Endodermal cell (in vitro differentiated cells): ENCODE results near the gene PSTPIP1. TPM values are rescaled to one million over a fixed set of nuclear protein-coding genes. Genes with fewer than 3 reads are reported as not detected.

Experiments used
- DNase-seq: peaks from one replicate; pipeline ENCODE4 v3.0.0-alpha.2; 2017
- H3K27ac ChIP-seq: 2 replicates; pipeline ENCODE4 v1.5.1; 2013; ENCODE audit warnings: mild to moderate bottlenecking, low read depth, low read length, moderate library complexity
- H3K27me3 ChIP-seq: 2 replicates; pipeline ENCODE4 v1.6.1; 2013; ENCODE audit warnings: mild to moderate bottlenecking, low read length, moderate library complexity; ENCODE audit not compliant: insufficient read depth, control insufficient read depth, poor library complexity, severe bottlenecking
- H3K36me3 ChIP-seq: 2 replicates; pipeline ENCODE4 v1.7.0; 2013; ENCODE audit warnings: mild to moderate bottlenecking, low read length, moderate library complexity; ENCODE audit not compliant: control insufficient read depth, insufficient read depth
- H3K4me1 ChIP-seq: one replicate; pipeline ENCODE4 v1.7.0; 2013; ENCODE audit warnings: low read length; ENCODE audit not compliant: control insufficient read depth, insufficient read depth
- H3K4me3 ChIP-seq: 2 replicates; pipeline ENCODE4 v1.5.1; 2013; ENCODE audit warnings: mild to moderate bottlenecking, low read length, moderate library complexity
- H3K9ac ChIP-seq: 2 replicates; pipeline ENCODE4 v1.6.1; 2013; ENCODE audit warnings: mild to moderate bottlenecking, low read length, moderate library complexity; ENCODE audit not compliant: poor library complexity, severe bottlenecking; ENCODE audit errors: extremely low read depth
- H3K9me3 ChIP-seq: 2 replicates; pipeline ENCODE4 v1.6.1; 2013; ENCODE audit warnings: mild to moderate bottlenecking, low read length, moderate library complexity; ENCODE audit not compliant: control insufficient read depth
- H3K27ac Mint-ChIP-seq: 2 replicates; pipeline ENCODE4 v1.8.0; 2020; ENCODE audit warnings: mixed read lengths
- H3K27me3 Mint-ChIP-seq: 2 replicates; pipeline ENCODE4 v1.8.0; 2021; ENCODE audit warnings: mild to moderate bottlenecking, mixed read lengths; ENCODE audit not compliant: insufficient read depth
- H3K36me3 Mint-ChIP-seq: 2 replicates; pipeline ENCODE4 v1.8.0; 2020; ENCODE audit warnings: low read depth, mixed read lengths
- H3K4me1 Mint-ChIP-seq: 2 replicates; pipeline ENCODE4 v1.8.0; 2020; ENCODE audit warnings: mixed read lengths
- H3K4me3 Mint-ChIP-seq: 2 replicates; pipeline ENCODE4 v1.8.0; 2020; ENCODE audit warnings: mild to moderate bottlenecking, moderate library complexity, mixed read lengths
- H3K9me3 Mint-ChIP-seq: 2 replicates; pipeline ENCODE4 v1.8.0; 2020; ENCODE audit warnings: mild to moderate bottlenecking, mixed read lengths
- WGBS, 2 experiments: methylation state at CpG; one replicate each; pipeline versions ENCODE4 v1.1.5 to v1.1.7; 2013; ENCODE audit warnings: missing lambda C conversion rate in 2 of 2, mixed read lengths in 1 of 2; ENCODE audit not compliant: insufficient coverage in 1 of 2, insufficient read length in 1 of 2; 5-methylcytosine and 5-hydroxymethylcytosine counted together
- total RNA-seq, 2 donors: library from RNA; stranded (reverse); fragmentation: NEBNext Ultra II Directional in 1 of 2; extraction: Animal tissue kit (Norgen Biotek cat#: 25700) in 1 of 2; gene quantifications; 2 replicates in 1 of 2; 3 replicates in 1 of 2; pipeline ENCODE4 v1.2.1, GENCODE V29; 2021
- TF ChIP-seq, protein P1 (sequence below): fragments of 200-600 bp; sonication (generic); conservative IDR thresholded peaks from 2 replicates; pipeline ENCODE4 v1.5.0; 2021; ENCODE audit warnings: antibody characterized with exemption, mild to moderate bottlenecking

The PSTPIP1 gene
- total RNA-seq, 2 donors from 2014 or later = 0.29 to 1.5 TPM

GRCh38 chr15:77010312-77010686, 15.4 kb downstream of the PSTPIP1 start:
- TF ChIP-seq, protein P1, sequence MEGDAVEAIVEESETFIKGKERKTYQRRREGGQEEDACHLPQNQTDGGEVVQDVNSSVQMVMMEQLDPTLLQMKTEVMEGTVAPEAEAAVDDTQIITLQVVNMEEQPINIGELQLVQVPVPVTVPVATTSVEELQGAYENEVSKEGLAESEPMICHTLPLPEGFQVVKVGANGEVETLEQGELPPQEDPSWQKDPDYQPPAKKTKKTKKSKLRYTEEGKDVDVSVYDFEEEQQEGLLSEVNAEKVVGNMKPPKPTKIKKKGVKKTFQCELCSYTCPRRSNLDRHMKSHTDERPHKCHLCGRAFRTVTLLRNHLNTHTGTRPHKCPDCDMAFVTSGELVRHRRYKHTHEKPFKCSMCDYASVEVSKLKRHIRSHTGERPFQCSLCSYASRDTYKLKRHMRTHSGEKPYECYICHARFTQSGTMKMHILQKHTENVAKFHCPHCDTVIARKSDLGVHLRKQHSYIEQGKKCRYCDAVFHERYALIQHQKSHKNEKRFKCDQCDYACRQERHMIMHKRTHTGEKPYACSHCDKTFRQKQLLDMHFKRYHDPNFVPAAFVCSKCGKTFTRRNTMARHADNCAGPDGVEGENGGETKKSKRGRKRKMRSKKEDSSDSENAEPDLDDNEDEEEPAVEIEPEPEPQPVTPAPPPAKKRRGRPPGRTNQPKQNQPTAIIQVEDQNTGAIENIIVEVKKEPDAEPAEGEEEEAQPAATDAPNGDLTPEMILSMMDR = no peak
- H3K36me3 ChIP-seq = no peaks in the 10 kb centered on the region
- H3K27ac ChIP-seq = no peak overlapping the region
- H3K27me3 ChIP-seq = no peaks in the 10 kb centered on the region
- no peak overlapping the region for H3K4me3 Mint-ChIP-seq
- no peak for DNase-seq
- no peaks in the 10 kb centered on the region for H3K36me3 Mint-ChIP-seq
- no peaks in the 10 kb centered on the region for H3K9me3 ChIP-seq
- no peaks in the 10 kb centered on the region for H3K27me3 Mint-ChIP-seq
- 88 to 93% methylated on average over 3 to 4 of the region's 4 CpGs for WGBS, 2 experiments
- H3K4me1 Mint-ChIP-seq = no peaks in the 10 kb centered on the region
- H3K4me1 ChIP-seq = no peaks in the 10 kb centered on the region
- H3K9me3 Mint-ChIP-seq = no peaks in the 10 kb centered on the region
- no peak overlapping the region for H3K9ac ChIP-seq
- no peak overlapping the region for H3K27ac Mint-ChIP-seq
- H3K4me3 ChIP-seq = no peak overlapping the region

DNA sequence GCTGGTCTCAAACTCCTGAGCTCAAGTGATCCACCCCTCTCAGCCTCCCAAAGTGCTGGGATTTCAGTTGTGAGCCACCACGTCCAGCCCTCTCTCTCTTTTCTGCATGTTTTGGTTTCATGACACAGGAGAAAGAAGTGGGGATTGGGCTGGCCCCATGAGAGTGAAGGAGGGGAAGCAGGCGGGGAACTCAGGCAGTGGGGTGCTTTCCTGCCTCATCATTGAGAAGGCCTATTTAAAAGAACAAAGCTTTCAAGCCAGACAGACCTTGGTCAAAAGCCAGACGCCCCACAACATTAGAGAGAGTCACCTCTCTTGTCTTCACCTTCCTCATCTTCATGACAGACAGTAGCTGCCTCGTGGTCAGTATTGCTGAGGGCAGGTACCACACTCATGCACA, 15.9 kb downstream of the PSTPIP1 start:
- Mint-ChIP-seq H3K9me3 (no peaks in the 10 kb centered on the region), H3K27me3 (no peaks in the 10 kb centered on the region), H3K36me3 (no peaks in the 10 kb centered on the region), H3K4me1 (no peaks in the 10 kb centered on the region), H3K4me3 (no peak overlapping the region), H3K27ac (no peak overlapping the region)
- no peaks in the 10 kb centered on the region for H3K4me1 ChIP-seq
- no peaks in the 10 kb centered on the region for H3K36me3 ChIP-seq
- no peak overlapping the region for H3K4me3 ChIP-seq
- no peak for DNase-seq
- H3K27me3 ChIP-seq = no peaks in the 10 kb centered on the region
- no peaks in the 10 kb centered on the region for H3K9me3 ChIP-seq
- 85 to 89% methylated on average over 2 to 4 of the region's 4 CpGs for WGBS, 2 experiments
- TF ChIP-seq, protein P1 = no peak
- no peak overlapping the region for H3K9ac ChIP-seq
- no peak overlapping the region for H3K27ac ChIP-seq

- H3K27ac ChIP-seq = no peak overlapping the region
- Mint-ChIP-seq H3K36me3 (no peaks in the 10 kb centered on the region), H3K9me3 (no peaks in the 10 kb centered on the region), H3K4me1 (no peaks in the 10 kb centered on the region), H3K4me3 (no peak overlapping the region), H3K27me3 (no peaks in the 10 kb centered on the region), H3K27ac (no peak overlapping the region)
- no peaks in the 10 kb centered on the region for H3K9me3 ChIP-seq
- TF ChIP-seq, protein P1 = no peak
- H3K27me3 ChIP-seq = no peaks in the 10 kb centered on the region
- no peaks in the 10 kb centered on the region for H3K36me3 ChIP-seq
- H3K4me3 ChIP-seq = no peak overlapping the region
- H3K9ac ChIP-seq = no peak overlapping the region
- DNase-seq = no peak
- H3K4me1 ChIP-seq = no peaks in the 10 kb centered on the region
- 93 to 100% methylated on average over 2 to 3 of the region's 3 CpGs for WGBS, 2 experiments
Observed at GRCh38 chr15:77012117-77012712, 17.3 kb downstream of the PSTPIP1 start.
